PC-3 (cell line): ENCODE results near the gene PIGT. TPM values are rescaled to one million over a fixed set of nuclear protein-coding genes. Genes with fewer than 3 reads are reported as not detected.

ENCODE experiments used
- ATAC-seq: fragments of 200-7000 bp; cut with Tn5 transposase; 2 replicates; pipeline ENCODE4 v1.9.1; 2020; ENCODE audit warnings: mild to moderate bottlenecking, moderate library complexity
- BruUV-seq: library from RNA; stranded (reverse); fragments of 400-500 nt; replicated peaks from 2 replicates; lab custom pipeline; 2021; lab: Mats Ljungman, UMichigan
- CTCF ChIA-PET: fragments of 300-600 bp; sonication (Branson Sonifier 250); formaldehyde crosslinking; loops from one replicate; lab custom pipeline; 2022; ENCODE audit warnings: antibody characterized with exemption; lab: Charles Lee
- POLR2A ChIA-PET: fragments of 300-600 bp; sonication (Branson Sonifier 250); formaldehyde crosslinking; loops from one replicate; lab custom pipeline; 2022; ENCODE audit warnings: antibody characterized with exemption; ENCODE audit not compliant: unreplicated experiment; lab: Charles Lee
- DNase-seq: peaks from one replicate; pipeline ENCODE4 v3.0.0-alpha.2; 2015
- H2AFZ ChIP-seq: fragments of 300-600 bp; sonication (generic); 2 replicates; pipeline ENCODE4 v1.6.0; 2016; ENCODE audit warnings: antibody characterized with exemption, low read length
- H3F3A ChIP-seq: fragments of 300-600 bp; sonication (generic); one replicate; pipeline ENCODE4 v1.6.0; 2017; ENCODE audit warnings: antibody characterized with exemption, low read length, control low read depth, mild to moderate bottlenecking; ENCODE audit not compliant: unreplicated experiment
- H3K27ac ChIP-seq: fragments of 300-600 bp; sonication (generic); 2 replicates; pipeline ENCODE4 v1.5.1; 2016; ENCODE audit warnings: mild to moderate bottlenecking, low read length
- H3K27me3 ChIP-seq: fragments of 300-600 bp; sonication (generic); 2 replicates; pipeline ENCODE4 v1.6.1; 2016; ENCODE audit warnings: low read length, mixed read lengths
- H3K36me3 ChIP-seq: fragments of 300-600 bp; sonication (generic); 2 replicates; pipeline ENCODE4 v1.6.1; 2016; ENCODE audit warnings: low read depth, mixed run types, low read length, mixed read lengths
- H3K4me1 ChIP-seq: fragments of 300-600 bp; sonication (generic); 2 replicates; pipeline ENCODE4 v1.5.1; 2016; ENCODE audit warnings: low read length; ENCODE audit not compliant: insufficient read depth
- H3K4me2 ChIP-seq: fragments of 300-600 bp; sonication (generic); 2 replicates; pipeline ENCODE4 v1.6.0; 2016; ENCODE audit warnings: low read length
- H3K4me3 ChIP-seq: fragments of 300-600 bp; sonication (generic); 2 replicates; pipeline ENCODE4 v1.5.1; 2016; ENCODE audit warnings: mild to moderate bottlenecking, low read length, mixed read lengths
- H3K79me2 ChIP-seq: fragments of 300-600 bp; sonication (generic); 2 replicates; pipeline ENCODE4 v1.6.1; 2017; ENCODE audit warnings: low read length, mixed read lengths
- H3K9ac ChIP-seq: fragments of 300-600 bp; sonication (generic); 2 replicates; pipeline ENCODE4 v1.6.0; 2016; ENCODE audit warnings: mild to moderate bottlenecking, low read length
- H3K9me2 ChIP-seq: fragments of 300-600 bp; sonication (generic); replicated peaks from 2 replicates; pipeline ENCODE4 v1.6.1; 2016; ENCODE audit warnings: mixed run types, low read length, mixed read lengths
- H3K9me3 ChIP-seq: fragments of 300-600 bp; sonication (generic); 2 replicates; pipeline ENCODE4 v1.6.1; 2016; ENCODE audit warnings: low read length, mixed read lengths
- H4K20me1 ChIP-seq: fragments of 300-600 bp; sonication (generic); 2 replicates; pipeline ENCODE4 v1.6.1; 2016; ENCODE audit warnings: low read length, mixed read lengths
- EZH2 ChIP-seq: fragments of 300-600 bp; sonication (generic); IDR thresholded peaks from one replicate; pipeline ENCODE4 v1.6.1; 2017; ENCODE audit warnings: antibody characterized with exemption, mild to moderate bottlenecking, low read length; ENCODE audit not compliant: unreplicated experiment
- EZH2phosphoT487 ChIP-seq: fragments of 300-600 bp; sonication (generic); IDR thresholded peaks from 2 replicates; pipeline ENCODE4 v1.6.1; 2018; ENCODE audit warnings: mild to moderate bottlenecking, antibody characterized with exemption, low read length, borderline replicate concordance
- intact Hi-C: fragments of 100-400 bp; cut with micrococcal nuclease; formaldehyde crosslinking; loops from 2 replicates; pipeline ENCODE4 v1.9.0; 2023
- total RNA-seq: library from RNA; depleted of rRNA; stranded (reverse); fragments of >200 nt; gene quantifications from 2 replicates; pipeline ENCODE4 v1.2.3, GENCODE V29; 2014
- TF ChIP-seq, protein P1 (sequence below): fragments of 300-600 bp; sonication (generic); conservative IDR thresholded peaks from 2 replicates; pipeline ENCODE4 v1.5.1; 2017; ENCODE audit warnings: antibody characterized with exemption, low read depth, mild to moderate bottlenecking, low read length

Gene PIGT
- total RNA-seq, 1 experiment from 2014 or later = 129 TPM

DNA sequence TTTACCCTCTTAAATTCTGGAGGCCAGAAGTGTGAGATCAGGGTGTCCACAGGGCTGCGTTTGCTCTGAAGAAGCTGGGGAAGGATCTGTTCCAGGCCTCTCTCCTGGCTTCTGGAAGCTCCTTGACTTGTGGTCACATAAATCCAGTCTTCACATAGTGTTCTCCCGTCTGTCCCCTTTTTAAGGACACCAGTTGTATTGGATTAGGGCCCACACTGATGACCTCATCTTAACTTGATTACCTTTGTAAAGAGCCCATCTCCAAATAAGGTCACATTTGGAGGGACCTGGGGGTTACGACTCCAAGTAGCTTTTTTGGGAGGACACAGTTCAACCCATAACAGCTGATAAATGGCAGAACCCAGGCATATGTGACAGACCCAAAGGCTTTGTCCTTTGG, 33.6 kb downstream of the PIGT start:
- ATAC-seq = no peak
- TF ChIP-seq EZH2phosphoT487 (no peak), EZH2 (no peak)
- TF ChIP-seq, protein P1, sequence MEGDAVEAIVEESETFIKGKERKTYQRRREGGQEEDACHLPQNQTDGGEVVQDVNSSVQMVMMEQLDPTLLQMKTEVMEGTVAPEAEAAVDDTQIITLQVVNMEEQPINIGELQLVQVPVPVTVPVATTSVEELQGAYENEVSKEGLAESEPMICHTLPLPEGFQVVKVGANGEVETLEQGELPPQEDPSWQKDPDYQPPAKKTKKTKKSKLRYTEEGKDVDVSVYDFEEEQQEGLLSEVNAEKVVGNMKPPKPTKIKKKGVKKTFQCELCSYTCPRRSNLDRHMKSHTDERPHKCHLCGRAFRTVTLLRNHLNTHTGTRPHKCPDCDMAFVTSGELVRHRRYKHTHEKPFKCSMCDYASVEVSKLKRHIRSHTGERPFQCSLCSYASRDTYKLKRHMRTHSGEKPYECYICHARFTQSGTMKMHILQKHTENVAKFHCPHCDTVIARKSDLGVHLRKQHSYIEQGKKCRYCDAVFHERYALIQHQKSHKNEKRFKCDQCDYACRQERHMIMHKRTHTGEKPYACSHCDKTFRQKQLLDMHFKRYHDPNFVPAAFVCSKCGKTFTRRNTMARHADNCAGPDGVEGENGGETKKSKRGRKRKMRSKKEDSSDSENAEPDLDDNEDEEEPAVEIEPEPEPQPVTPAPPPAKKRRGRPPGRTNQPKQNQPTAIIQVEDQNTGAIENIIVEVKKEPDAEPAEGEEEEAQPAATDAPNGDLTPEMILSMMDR = no peak
- BruUV-seq = no TSS peak

DNA sequence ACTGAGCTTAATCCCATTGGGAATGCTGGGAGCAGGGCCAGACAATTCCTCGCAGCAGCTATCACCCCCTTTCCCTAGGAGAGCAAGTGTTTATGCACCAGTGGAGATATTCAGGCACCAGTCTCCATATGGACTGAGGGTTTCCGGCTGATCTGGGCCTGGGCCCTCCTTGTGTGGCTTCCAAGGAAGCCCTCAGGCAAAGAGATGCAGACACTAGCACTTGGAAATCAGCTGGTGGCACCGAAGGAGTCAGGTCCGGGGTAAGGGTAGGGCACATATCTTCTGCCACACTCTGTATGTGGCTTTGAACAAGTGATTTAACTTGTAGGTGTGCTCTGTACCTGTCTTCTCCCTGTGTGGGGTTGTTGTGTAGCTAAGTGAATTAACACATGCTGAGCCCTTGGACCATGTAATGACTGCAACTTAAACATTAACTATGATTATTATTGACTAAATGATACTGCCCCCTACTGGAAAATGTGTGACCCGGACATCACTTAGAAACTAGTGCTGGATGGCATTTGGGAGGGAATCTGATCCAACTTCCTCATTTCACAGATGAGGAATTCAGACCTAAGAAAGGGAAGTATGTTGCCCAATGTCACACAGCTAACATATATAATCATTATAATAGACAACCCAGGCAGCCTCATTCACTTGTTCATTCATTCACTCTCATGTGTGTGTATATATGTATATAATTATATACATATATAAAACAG, 34.3 kb downstream of the PIGT start:
- ATAC-seq (peak; percentile 31), DNase-seq (peak; percentile 77)
- H3K79me2 ChIP-seq = no peaks in the 10 kb centered on the region
- BruUV-seq = no TSS peak
- no peaks in the 10 kb centered on the region for H3K9me2 ChIP-seq
- intact Hi-C loops = no loop called here
- TF ChIP-seq EZH2phosphoT487 (no peak), EZH2 (no peak)
- TF ChIP-seq, protein P1 = peak; percentile 91
- no peak overlapping the region for H3K4me2 ChIP-seq
- H3K4me3 ChIP-seq = no peak overlapping the region
- POLR2A ChIA-PET = no interaction called here
- CTCF ChIA-PET = interaction anchor here (0.6 to 1.5 kb wide), 3 partner anchors 13 to 77 kb away, joined by 3 to 8 read pairs (median 5); no protein-coding TSS in a partner anchor
- no peaks in the 10 kb centered on the region for H3F3A ChIP-seq
- no peak overlapping the region for H2AFZ ChIP-seq
- no peak overlapping the region for H3K27ac ChIP-seq
- no peaks in the 10 kb centered on the region for H3K9me3 ChIP-seq
- H3K4me1 ChIP-seq = peaks cover 7% of the 10 kb centered on the region
- no peaks in the 10 kb centered on the region for H3K36me3 ChIP-seq
- H4K20me1 ChIP-seq = no peaks in the 10 kb centered on the region
- H3K27me3 ChIP-seq = no peaks in the 10 kb centered on the region
- no peak overlapping the region for H3K9ac ChIP-seq

More for the DNA sequence above, 33.6 kb downstream of the PIGT start:
- no peaks in the 10 kb centered on the region for H3F3A ChIP-seq
- no peaks in the 10 kb centered on the region for H3K79me2 ChIP-seq
- no peaks in the 10 kb centered on the region for H3K27me3 ChIP-seq
- H3K4me2 ChIP-seq = no peak overlapping the region
- H3K4me1 ChIP-seq = peaks cover 7% of the 10 kb centered on the region
- no peak overlapping the region for H3K27ac ChIP-seq
- ChIA-PET POLR2A (no interaction called here), CTCF (interaction anchor here (0.6 kb wide), 1 partner anchor 14 kb away, joined by 3 read pairs; no protein-coding TSS in a partner anchor)
- DNase-seq = no peak
- H3K9ac ChIP-seq = no peak overlapping the region
- H3K36me3 ChIP-seq = no peaks in the 10 kb centered on the region
- intact Hi-C loops = no loop called here
- H3K4me3 ChIP-seq = no peak overlapping the region
- H4K20me1 ChIP-seq = no peaks in the 10 kb centered on the region
- no peak overlapping the region for H2AFZ ChIP-seq
- no peaks in the 10 kb centered on the region for H3K9me2 ChIP-seq
- no peaks in the 10 kb centered on the region for H3K9me3 ChIP-seq

DNA sequence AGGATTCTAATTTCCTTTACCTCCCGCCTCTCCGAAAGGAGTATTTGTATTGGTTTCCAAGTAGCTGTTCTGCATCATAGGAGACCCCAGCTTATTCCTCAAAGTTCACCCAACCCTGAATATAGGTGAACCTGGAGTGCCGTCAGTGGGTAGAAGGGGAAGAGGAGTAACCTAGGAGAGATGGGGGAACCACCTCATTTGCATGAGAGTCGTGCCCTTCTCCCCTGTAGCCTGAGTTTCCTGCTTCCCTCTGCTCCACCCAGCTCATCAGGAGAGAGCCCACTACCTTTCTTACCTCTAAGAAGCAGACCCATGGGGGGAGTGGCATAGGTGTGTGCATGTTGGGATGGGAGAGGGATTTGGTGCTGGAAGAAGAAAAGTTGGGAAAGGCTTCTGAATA, 36.3 kb downstream of the PIGT start:
- Histone ChIP-seq H3K4me3 (no peak overlapping the region), H3K4me2 (no peak overlapping the region), H4K20me1 (no peaks in the 10 kb centered on the region), H3K79me2 (no peaks in the 10 kb centered on the region), H3K9me2 (no peaks in the 10 kb centered on the region), H3K27ac (no peak overlapping the region), H3K27me3 (no peaks in the 10 kb centered on the region), H2AFZ (no peak overlapping the region), H3K9ac (no peak overlapping the region), H3K4me1 (peaks cover 7% of the 10 kb centered on the region), H3F3A (no peaks in the 10 kb centered on the region), H3K9me3 (no peaks in the 10 kb centered on the region), H3K36me3 (no peaks in the 10 kb centered on the region)
- intact Hi-C loops = no loop called here
- BruUV-seq = no TSS peak
- ChIA-PET CTCF (interaction anchor here (1.2 kb wide), 1 partner anchor 134 kb away, joined by 4 read pairs; no protein-coding TSS in a partner anchor), POLR2A (no interaction called here)
- ATAC-seq (no peak), DNase-seq (no peak)
- TF ChIP-seq, protein P1 = no peak
- TF ChIP-seq EZH2 (no peak), EZH2phosphoT487 (no peak)
